GM18868 (cell line): ENCODE measurements around the gene KLHL3.

Source experiments
- ATAC-seq: cut with Tn5 transposase; IDR thresholded peaks from one replicate; pipeline ENCODE4 v1.9.1; 2021; ENCODE audit warnings: mild to moderate bottlenecking, moderate library complexity; ENCODE audit not compliant: unreplicated experiment

Gene KLHL3

DNA sequence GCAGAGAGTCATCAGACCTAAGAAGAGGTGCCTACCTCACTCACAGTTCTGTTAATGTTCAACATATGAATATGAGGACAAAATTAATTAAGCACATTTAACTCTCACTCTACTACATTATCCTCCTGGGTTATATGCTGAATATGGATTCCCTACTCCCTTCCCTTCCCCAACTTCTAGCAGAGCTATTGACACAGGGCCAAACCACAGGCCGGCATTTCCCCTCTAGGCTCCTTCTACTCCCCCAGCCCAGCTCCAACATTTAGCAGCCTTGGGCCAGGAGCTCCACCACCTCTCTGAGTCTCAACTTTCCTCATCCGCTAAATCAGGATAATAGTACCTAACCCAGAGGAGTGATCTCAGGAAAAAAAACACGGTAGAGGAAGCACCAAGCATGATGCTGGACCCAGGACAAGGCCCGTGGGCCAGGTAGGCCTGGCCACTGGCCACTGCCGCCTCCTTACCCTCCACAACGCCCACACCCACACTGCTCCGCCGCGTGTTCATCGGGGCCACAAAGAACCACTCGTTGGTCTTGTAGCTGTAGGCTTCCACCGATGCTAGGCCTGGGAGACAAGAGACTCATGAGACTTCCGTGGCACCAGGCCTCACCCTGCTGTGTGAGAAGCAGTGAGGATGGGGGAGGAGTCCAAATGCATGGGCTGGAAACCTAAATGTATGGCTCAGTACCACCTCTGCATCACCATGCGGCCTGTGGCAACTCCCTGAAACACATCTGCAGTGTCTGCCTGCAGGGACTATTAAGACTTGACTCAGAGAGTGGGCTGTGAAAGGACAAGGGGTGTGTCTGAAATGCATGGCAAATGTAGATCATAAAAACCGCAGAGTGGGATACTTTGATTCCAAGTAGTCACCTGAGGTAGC is 98.8 kb downstream of the KLHL3 start:
- no peak for ATAC-seq

DNA sequence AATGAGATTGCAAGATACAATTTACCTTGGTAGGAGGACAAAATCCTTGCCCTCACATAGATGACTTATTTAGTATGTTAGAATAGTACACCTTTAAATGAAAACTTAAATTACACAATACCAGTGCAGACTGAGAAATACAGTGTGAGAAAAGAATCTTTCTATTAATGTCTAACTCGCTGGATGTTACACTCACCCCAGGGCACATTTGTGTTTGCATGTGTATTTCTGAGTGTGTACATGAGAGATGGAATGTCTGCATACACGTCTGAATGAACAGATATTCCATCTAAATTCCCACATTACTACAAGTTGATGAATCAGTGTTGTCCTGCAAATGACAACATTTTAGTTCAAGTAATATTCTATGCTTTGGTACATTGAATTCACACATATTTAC is 99.8 kb downstream of the KLHL3 start:
- ATAC-seq, result no peak

DNA sequence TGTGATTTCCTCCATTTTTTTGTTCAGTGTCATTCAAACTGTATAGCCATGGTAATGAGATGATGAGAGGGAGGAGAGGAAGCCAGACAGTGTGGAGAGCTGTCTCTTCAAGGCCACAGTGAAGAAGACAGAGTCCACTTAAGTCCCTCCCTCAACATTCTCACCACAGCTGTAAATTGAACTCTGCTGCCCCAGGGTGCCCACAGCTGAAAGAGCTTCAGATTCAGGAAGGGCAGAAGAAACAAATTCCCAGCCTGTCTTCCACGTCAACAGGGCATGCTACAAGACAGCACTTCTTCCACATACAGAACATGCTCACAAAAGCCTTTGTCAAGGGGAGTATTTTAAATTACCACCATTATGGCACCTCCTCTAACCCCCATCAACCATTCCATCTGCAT is 100.4 kb downstream of the KLHL3 start:
- ATAC-seq, result no peak

DNA sequence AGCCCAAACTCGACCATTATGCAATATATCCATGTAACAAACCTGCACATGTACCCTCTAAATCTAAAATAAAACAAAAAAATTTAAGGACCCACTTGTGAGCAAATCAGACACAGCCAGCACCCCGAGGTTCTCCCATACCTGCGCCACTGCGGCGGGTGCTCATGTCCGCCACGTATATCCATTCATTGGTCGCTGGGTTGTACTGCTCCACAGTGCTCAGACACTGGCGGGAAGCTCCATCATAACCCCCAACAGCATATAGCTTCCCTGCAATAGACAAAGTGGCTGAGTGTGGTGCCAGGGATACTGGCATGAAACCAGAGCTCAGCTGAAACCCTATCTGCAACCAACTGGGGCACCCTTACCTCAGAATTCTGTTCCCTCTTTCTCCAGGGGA is 102.0 kb downstream of the KLHL3 start:
- ATAC-seq, result no peak

DNA sequence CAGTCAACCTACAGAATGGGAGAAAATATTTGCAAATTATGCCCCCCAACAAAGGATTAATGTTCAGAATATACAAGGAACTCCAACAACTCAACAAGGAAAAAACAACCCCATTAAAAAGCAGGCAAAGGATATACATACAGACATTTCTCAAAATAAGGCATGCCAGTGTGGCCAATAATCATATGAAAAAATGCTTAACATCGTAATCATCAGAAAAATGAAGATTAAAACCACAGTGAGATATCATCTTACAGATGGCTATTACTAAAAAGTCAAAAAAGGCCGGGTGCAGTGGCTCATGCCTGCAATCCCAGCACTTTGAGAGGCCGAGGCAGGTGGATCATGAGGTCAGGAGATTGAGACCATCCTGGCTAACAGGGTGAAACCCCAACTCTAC is 103.2 kb downstream of the KLHL3 start:
- ATAC-seq, result no peak

DNA sequence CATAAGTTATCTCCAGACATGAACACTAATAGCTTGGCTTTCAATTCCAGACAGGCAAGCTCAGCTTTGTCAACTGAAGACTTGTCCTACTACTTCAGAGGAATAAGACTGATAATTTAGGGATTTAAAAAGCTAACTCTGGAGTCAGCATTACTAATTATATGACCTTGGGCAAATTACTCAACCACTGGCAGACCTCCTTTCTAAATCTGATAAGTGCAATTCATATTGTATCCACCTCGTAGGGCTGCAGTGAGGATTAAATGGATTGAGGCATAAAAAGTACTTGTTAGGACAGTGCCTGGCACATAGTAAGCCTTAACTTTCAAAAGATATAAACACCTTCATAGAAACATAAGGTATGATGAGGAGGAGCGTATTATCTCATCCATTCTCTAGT is 104.4 kb downstream of the KLHL3 start:
- no peak for ATAC-seq

DNA sequence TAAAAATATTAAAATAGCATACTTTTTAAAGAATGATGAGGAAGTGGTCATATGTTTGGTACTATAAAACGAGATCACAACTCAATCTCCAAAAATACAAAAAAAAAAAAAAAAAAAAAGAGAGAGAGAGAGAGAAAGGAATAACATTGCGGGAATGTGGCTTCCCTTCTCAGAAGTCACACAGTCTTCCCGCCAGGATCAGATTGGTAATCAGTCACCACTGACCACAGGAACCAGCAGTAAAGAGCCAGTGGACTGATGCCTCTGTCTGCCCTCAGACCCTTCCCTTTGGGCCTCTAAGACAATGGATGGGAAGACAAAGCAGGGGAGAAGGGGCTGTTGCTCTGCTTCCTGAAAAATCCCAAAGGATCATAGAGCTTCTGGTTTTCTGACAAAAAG is 104.9 kb downstream of the KLHL3 start:
- ATAC-seq, result no peak

DNA sequence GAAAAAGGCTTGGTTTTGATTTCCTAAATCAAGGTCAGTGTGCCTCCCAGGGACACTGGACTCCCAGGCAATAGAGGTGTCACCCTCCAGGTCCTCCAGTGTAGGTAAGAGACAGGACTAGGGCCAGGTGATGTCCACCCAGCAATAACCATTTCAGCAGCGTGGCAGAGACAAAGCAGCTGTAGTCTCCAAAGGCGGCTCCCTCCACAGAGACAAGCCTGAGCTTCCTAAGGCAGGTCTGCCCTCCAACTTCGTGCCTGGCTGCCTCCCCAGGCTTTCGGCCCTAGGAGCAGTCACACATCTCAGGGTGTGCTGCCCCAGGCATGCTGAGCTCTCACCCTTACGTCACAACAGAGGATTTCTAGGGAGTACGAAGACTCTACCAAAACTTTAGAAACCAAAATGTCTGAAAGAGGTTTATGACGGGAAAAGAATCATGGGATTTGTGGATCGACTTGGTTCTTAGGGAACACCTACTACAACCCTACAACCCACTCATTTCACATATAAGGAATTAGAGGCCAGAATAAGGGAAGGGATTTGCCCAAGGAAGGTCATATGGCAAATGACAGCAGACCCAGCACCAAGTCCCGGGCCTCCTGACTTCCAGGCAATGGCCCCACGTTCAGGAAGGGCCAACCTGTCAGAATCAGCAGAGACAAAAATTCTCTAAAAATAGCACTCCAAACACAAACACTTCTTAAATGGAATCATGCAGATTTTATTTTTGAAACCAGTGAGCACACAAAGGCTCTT is 105.5 kb downstream of the KLHL3 start:
- no peak for ATAC-seq

DNA sequence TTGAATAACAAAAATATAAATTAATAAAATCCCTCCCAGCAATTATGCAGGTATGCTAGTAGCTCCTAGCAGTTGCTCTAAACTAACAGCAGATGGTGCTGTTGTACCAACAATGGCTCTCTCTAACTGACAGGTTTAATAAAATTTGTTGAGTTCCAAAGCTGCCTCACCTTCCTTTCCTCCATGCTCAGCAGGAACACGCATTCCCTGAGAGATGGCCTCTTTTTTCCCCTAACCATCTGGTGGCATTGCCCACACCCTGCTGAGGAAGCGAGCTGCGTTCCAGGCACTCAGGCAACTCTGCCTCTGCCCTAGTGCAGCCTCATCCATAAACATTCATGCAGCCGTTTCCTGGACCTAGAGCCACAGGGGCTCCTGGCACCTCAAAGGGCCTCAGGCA is 106.2 kb downstream of the KLHL3 start:
- ATAC-seq, result peak; percentile 86

DNA sequence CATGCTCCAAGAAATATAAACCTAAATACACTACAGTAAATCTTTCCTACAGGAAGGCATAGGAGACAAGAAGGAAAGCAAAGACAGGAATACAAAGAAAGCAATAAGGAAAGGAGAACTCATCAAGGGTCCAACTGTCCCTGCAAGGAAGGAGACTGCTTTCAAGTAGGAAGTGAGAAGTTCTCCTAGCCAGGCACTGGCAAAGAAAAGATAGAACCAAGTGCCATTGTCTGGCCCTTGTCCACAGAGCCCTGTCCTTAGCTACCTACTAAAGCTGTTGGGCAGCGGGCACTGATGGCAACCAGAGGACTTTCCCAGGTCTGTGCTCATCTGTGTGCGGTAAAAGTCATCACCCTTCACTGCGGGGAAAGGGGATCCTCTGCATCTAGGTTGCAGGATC is 108.2 kb downstream of the KLHL3 start:
- ATAC-seq, result no peak

DNA sequence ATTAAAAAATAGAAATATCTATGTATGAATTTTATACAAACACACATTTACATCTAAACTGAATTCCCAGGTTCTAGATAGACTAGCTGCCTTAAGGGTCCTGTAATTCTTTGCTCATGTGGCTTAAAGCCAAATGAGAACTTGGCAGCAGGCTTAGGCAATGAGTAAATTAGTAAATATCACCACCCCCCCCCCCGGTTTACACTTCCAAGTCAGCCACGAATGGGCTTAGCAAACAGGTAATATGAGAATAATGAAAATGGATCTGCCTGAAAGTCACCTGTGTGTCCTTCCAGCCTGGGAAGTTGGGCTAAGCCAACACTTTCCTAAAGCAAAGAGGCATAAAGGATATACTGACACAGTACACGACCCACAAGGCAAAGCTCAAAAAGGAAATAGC is 108.6 kb downstream of the KLHL3 start:
- ATAC-seq, result no peak

DNA sequence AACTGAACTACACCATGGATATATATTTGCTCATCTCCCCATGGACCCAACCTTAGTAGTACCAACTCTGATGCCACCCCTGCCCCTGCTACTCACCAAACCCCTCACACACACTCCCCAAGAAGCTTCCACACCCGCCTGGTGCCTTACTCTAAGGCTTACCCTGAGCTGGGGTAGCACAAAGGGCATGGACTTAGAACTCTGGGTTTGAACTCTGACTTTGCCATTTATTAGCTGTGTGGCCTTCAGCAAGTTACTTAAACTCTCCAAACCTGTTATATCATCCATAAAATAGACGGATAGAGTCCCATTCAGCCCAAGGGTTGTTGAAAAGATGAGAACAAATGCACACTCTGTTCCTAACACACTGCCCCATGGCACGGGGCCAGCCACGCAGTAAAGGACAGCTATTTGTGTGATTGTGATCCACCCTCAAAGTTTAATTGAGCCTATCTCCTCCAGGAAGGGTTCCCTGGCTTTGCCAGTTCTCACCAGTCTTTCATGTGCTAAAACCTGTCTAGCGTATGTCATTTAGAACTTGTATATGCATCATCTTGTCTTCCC is 111.0 kb downstream of the KLHL3 start:
- ATAC-seq, result no peak

DNA sequence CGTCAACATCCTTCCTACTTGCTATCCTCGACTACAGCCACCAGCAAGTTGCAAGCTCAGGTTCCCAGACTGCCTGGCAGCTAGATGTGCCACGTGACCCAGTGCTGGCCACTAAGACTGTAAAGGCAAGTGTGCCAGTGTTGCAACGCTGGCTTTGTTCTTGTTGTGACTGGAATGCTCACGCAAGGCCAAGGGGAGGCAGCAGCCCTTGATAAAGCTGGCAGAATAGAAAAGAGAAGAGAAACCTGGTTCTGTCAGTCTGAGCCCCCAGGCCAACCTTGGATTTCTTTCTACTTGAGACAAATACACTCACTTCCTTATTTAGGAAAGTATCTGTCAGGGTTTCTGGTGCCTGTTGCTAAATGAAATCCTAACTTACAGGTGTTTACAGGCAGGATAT is 113.0 kb downstream of the KLHL3 start:
- peak; percentile 95 for ATAC-seq

DNA sequence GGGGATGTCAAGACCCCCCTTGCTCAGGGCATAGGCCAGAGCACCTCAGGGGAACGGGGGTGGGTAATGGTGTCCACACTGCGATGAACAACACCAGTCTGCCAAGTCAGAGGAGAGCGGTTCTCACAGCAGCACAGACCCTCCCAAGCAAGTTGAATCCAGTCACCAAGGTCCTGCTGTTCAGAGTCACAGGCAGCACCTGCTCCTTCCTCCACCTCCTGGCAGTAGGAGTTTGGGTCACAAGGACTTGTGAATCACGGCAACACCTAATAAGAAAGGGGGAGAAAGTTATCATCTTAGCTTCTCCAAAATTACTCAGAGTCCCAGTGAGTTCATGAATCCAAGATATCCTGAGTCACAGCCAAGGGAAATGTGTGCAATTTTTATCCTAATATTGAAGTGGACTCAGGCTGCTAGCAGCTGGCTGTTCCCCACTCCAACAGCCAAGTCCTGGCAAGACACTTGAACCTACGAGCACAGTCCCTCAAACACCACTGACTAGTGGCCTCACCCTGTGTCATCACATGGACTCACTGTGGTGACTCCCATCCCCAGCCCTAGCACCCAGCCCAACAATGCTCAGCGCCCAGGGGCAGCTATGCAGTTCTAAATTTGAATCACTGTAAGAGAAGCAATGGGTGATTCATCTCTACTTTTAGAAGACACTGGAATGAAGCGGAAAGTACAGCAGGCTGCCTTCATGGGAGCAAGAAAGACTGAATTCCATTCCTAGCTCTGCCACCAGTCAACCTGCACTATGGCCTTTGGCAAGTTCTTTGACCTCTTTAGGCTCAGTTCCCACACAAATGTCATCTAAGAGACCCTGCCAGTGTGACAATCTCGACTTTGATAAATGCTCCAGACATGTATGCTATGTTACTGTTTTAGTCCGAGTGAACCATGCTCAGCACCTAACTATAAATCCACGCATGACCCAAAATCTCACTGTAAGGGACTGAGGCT is 113.7 kb downstream of the KLHL3 start:
- no peak for ATAC-seq

DNA sequence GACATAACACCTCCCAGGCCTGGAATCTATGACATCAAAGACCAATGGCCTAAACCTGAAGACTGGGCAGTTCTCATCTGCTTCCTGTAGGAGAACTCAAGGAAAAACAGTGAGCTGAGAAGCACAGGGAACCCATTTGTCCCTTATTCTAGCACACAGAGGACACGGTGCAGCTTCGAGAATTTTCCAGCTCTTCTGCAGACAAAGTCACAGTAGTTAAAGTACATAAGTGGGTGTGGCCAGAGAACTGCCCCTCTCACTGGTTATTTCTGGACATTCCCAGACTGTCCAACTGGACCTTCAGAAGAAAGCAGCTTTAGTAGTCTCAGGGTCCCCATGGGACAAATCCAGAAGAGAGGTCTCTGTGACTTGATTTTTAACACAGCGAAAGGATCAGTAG is 114.6 kb downstream of the KLHL3 start:
- ATAC-seq, result no peak

DNA sequence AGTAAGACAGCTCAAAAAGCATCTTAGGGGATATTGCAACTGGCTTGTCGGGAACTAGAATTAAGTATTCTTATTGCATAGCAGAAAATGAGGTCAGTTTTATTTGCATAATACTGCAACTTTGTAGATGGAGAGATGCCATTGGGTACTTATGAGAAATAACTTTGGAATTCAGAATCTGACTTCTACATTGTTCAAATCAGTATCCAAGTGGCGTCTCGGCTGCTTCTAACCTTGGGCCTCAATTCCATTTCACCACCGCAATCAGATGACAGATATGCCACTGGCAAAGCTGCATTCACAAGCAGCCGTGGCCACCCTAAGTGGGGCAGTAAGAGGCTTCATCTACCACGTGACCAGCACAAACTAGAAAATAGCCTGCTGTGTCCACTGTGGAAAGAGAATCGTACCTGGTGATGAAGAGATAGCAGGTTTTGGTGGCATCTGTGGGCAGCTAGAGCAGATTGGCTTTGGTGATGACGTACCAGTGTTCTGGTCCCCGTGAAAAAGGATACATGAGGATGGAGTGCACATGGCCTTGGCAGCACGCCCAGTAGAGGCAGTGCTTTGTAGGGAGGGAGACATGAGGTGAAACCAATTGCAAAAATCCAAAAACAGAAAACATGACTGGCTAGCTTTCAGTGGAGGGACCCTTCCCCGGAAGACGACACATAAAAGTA is 116.6 kb downstream of the KLHL3 start:
- no peak for ATAC-seq

DNA sequence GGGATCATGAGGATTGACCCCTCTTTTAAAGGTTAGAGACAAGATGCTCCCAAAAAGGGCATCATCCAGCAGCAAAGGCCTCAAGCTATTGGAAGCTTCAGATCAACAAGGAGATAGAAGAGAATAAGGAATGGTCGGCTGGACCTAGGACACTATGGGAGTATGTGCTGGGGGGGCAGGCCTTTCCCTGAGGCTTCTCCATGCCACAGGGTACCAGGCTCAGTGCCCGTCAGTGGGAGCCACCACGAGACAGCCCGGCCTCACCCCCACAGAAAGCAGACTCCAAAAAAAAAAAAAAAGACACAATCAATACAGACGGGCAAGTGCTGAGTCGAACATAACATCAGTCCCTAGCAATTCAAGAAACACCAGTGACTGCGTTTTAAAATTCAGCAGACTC is 117.4 kb downstream of the KLHL3 start:
- no peak for ATAC-seq

DNA sequence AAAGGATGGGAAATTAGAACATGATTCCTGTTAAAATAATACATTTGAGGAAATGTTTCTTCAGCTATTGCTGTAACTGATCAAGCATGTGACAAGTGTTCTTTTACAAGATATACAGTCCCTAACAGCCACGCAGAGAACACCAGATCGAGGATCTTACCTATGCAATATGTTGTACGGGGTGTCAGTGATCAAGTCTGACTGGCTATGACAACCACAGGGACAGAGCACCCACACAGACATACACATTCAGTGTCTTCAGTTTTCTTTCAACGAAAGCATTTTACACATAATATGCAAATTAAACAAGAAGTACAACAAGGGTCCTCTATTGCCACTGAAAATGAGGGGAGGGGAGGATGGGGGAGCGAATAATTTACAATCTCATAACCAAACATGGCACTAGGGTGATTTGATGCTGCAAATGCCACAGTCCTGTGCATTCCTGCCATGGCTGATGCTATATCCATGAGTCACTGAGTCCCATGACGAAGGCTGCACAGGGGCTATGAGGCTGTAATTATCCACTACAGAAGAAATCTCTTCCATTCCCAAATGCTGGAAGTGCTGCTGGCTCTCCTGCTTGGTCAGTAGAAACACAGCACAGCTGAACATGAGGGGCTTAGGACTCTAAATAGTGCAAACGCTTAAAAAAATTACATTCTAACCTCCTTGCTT is 118.2 kb downstream of the KLHL3 start:
- no peak for ATAC-seq

DNA sequence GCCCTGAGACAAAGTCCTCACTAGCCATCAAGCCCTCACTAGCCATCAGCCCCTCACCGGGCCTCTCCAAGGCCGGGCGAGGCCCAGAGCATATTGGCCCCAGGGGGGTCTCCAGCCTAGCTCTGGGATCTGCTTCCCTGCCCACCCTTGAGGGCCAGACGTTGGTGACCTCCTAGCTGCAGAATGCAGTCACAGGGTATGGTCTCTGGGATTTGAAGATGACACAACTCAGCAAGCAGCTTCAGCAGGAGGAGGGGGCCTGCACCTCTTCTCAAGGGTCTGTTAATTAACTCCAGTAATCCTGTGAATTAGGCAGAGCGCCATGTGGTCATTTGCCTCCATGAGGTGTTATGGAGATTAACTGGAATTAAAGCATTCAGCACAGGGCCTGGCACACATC is 119.8 kb downstream of the KLHL3 start:
- no peak for ATAC-seq
